K562 (cell line): ENCODE data around the gene GRAMD1B. TPM values are rescaled to one million over a fixed set of nuclear protein-coding genes. Genes with fewer than 3 reads are reported as not detected.

Source experiments
- ATAC-seq: fragments of 200-7000 bp; cut with Tn5 transposase; 3 replicates; pipeline ENCODE4 v1.9.1; 2020; ENCODE audit warnings: moderate library complexity
- BruUV-seq: library from RNA; stranded (reverse); fragments of 400-500 nt; replicated peaks from 2 replicates; lab custom pipeline; 2021; lab: Mats Ljungman, UMichigan
- CTCF ChIA-PET: fragments of 300-600 bp; formaldehyde crosslinking; extraction: SDS; loops from one replicate; lab custom pipeline; 2021; ENCODE audit warnings: low intra/inter-chr PET ratio; lab: Yijun Ruan, JAX
- POLR2A ChIA-PET: fragments of 300-600, 350-650 bp; sonication (Branson Sonifier 250); formaldehyde crosslinking; extraction: SDS; loops from one replicate; lab custom pipeline; 2021; ENCODE audit warnings: antibody characterized with exemption, inconsistent platforms; lab: Yijun Ruan, JAX
- DNase-seq, 4 experiments: peaks; one replicate each; pipeline versions ENCODE4 v3.0.0 to v3.0.0-alpha.2; 2011 to 2018; ENCODE audit warnings: low spot score in 3 of 4, mixed read lengths in 3 of 4; ENCODE audit errors: extremely low read depth in 1 of 4
- FAIRE-seq: peaks from 2 replicates; lab custom pipeline; 2011; peaks lifted over from hg19 to GRCh38; lab: Jason Lieb, UNC
- H2AFZ ChIP-seq: 2 replicates; pipeline ENCODE4 v1.6.0; 2011; ENCODE audit warnings: low read depth, low read length, control low read depth, inconsistent platforms
- H3K27ac ChIP-seq: fragments of 200-600 bp; 3 replicates; pipeline ENCODE4 v1.8.0; 2011; ENCODE audit warnings: low read depth, mild to moderate bottlenecking, control low read depth, inconsistent platforms, low read length, moderate library complexity, mixed read lengths; ENCODE audit errors: extremely low read depth
- H3K27me3 ChIP-seq, 2 experiments: fragments of 300-600 bp in 1 of 2; 2 replicates in 1 of 2; 3 replicates in 1 of 2; pipeline versions ENCODE4 v1.6.0 to v1.8.0; 2011; ENCODE audit warnings: inconsistent platforms in 2 of 2, low read length in 2 of 2, mild to moderate bottlenecking in 1 of 2, mixed read lengths in 1 of 2, moderate library complexity in 1 of 2; ENCODE audit not compliant: control insufficient read depth in 2 of 2, insufficient read depth in 2 of 2
- H3K36me3 ChIP-seq: fragments of 300-600 bp; 3 replicates; pipeline ENCODE4 v1.8.0; 2011; ENCODE audit warnings: mild to moderate bottlenecking, low read length, inconsistent platforms; ENCODE audit not compliant: control insufficient read depth, insufficient read depth
- H3K4me1 ChIP-seq, 2 experiments: fragments of 200-600 bp in 1 of 2; replicated peaks in 1 of 2; 2 replicates in 1 of 2; 3 replicates in 1 of 2; pipeline versions ENCODE4 v1.5.1 to v1.8.0; 2011; ENCODE audit warnings: inconsistent platforms in 2 of 2, low read length in 2 of 2, mild to moderate bottlenecking in 1 of 2, mixed read lengths in 1 of 2, moderate library complexity in 1 of 2; ENCODE audit not compliant: control insufficient read depth in 2 of 2, insufficient read depth in 2 of 2
- H3K4me2 ChIP-seq: 2 replicates; pipeline ENCODE4 v1.6.1; 2011; ENCODE audit warnings: low read length, control low read depth, inconsistent platforms, mixed read lengths; ENCODE audit not compliant: insufficient read depth
- H3K4me3 ChIP-seq: fragments of 200-600 bp; sonication (generic), shearing (Covaris generic); 2 replicates; pipeline ENCODE4 v1.5.1; 2016; ENCODE audit warnings: control low read depth, inconsistent platforms
- H3K79me2 ChIP-seq: fragments of 200-600 bp; 3 replicates; pipeline ENCODE4 v1.8.0; 2011; ENCODE audit warnings: low read length, inconsistent platforms; ENCODE audit not compliant: control insufficient read depth, insufficient read depth
- H3K9ac ChIP-seq, 2 experiments: 2 replicates each; pipeline versions ENCODE4 v1.6.0 to v1.6.1; 2011; ENCODE audit warnings: low read depth in 2 of 2, low read length in 2 of 2, control low read depth in 1 of 2, inconsistent platforms in 1 of 2, mild to moderate bottlenecking in 1 of 2, mixed read lengths in 1 of 2; ENCODE audit not compliant: insufficient read depth in 1 of 2
- H3K9me1 ChIP-seq: one replicate; pipeline ENCODE4 v1.6.0; 2011; ENCODE audit warnings: inconsistent platforms, mild to moderate bottlenecking, low read length, moderate library complexity; ENCODE audit not compliant: control insufficient read depth, insufficient read depth
- H3K9me3 ChIP-seq: replicated peaks from 2 replicates; pipeline ENCODE4 v1.5.1; 2011; ENCODE audit warnings: low read depth, low read length, inconsistent platforms; ENCODE audit not compliant: control insufficient read depth, insufficient read depth
- H4K20me1 ChIP-seq: replicated peaks from 2 replicates; pipeline ENCODE4 v1.6.1; 2011; ENCODE audit warnings: low read length, inconsistent platforms, mixed read lengths; ENCODE audit not compliant: control insufficient read depth, insufficient read depth
- ZFP30 ChIP-seq: fragments of 250-450 bp; sonication (Bioruptor Pico); IDR thresholded peaks from 2 replicates; pipeline ENCODE4 v1.8.0; 2022; ENCODE audit warnings: moderate library complexity, mild to moderate bottlenecking, inconsistent platforms, borderline replicate concordance
- WGBS: fragments of 100-300 bp; shearing (Covaris generic); methylation state at CpG from one replicate; pipeline ENCODE4 v1.1.6; 2016; ENCODE audit warnings: low coverage, mixed read lengths; ENCODE audit not compliant: insufficient coverage; ENCODE audit errors: missing lambda C conversion rate; 5-methylcytosine and 5-hydroxymethylcytosine counted together
- in situ Hi-C: fragments of 300-500 bp; cut with MboI; formaldehyde crosslinking; loops from 4 replicates; pipeline ENCODE4 v1.15.0; 2018; ENCODE audit warnings: inconsistent platforms, mixed read lengths
- intact Hi-C: fragments of 100-400 bp; cut with micrococcal nuclease; formaldehyde crosslinking; loops from 2 replicates; pipeline ENCODE4 v1.14.2; 2022
- polyA plus RNA-seq, 8 experiments: library from polyadenylated mRNA; depleted of rRNA in 4 of 8; stranded (reverse) in 5 of 8; unstranded in 3 of 8; fragments of >200 nt; fragmentation: Nextera tagmentation in 2 of 8; fragmentation: Illumina TruSeq in 1 of 8; extraction: Ambion mirVana in 2 of 8; extraction: Trizol in 1 of 8; gene quantifications; 2 replicates each; pipeline versions ENCODE4 v1.2.1 to v1.2.3, GENCODE V29; 2011 to 2014; ENCODE audit warnings: inconsistent platforms in 1 of 8, missing spikeins in 1 of 8
- total RNA-seq, 7 experiments: library from RNA; depleted of rRNA in 6 of 7; stranded (reverse); fragments of >200 nt in 6 of 7; fragmentation: Illumina TruSeq in 2 of 7; extraction: Trizol in 2 of 7; gene quantifications; 2 replicates each; pipeline versions ENCODE4 v1.2.1 to v1.2.3, GENCODE V29; 2011 to 2021; ENCODE audit warnings: low replicate concordance in 1 of 7
- TF ChIP-seq, protein P1 (sequence below): IDR thresholded peaks from 3 replicates; pipeline ENCODE4 v1.6.1; 2011; ENCODE audit warnings: borderline replicate concordance, mild to moderate bottlenecking; ENCODE audit not compliant: insufficient read length, insufficient read depth

Gene GRAMD1B
- total and polyA plus RNA-seq, 9 of the 15 experiments (the other 6 are each of a cell fraction or from before 2014, with no cell fraction given) = 0.31 TPM; not detected in 8

DNA sequence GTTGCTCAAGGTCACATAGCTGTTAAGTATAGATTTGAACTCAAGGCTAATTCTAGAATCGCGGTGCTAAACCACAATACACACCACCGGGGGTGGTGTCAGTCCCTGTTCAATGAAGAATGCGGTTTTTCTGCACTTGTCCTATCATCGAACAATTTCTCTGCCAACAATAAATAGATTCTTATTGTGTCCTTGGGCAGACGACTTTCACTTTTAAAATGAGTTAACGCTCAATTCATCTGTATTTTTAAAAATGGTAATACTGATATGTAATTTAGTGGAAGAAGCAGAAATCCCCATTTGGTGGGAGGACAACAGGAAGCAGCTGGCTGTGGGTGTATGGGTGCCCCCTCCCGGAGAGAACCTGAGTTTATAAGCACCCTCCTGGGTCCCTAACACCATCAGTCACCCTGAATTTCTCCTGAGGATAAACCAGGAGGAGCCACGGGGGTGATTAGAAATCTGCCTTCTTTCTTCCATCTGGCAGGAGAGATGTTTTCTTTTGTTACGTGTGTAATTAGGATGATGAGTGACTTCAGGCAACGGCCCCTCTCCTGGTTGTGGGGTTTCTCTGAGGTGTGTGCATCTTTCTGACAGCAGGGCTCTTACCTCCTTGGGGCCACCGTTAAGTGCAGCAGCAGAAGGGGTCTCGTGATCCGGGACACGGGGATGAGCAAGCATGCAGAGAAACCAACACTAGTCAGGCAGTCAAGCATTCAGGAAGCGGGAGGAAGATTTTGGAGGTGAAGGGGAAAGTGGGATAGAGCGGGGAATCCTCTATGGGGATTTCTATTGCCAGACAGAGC is 87.7 kb downstream of the GRAMD1B start:
- H3K9ac ChIP-seq = no peak overlapping the region
- H3K27ac ChIP-seq = no peak overlapping the region
- BruUV-seq = no TSS peak
- no peaks in the 10 kb centered on the region for H3K79me2 ChIP-seq
- no peak overlapping the region for H3K4me3 ChIP-seq
- FAIRE-seq (no peak), DNase-seq (no peak), ATAC-seq (no peak)
- H2AFZ ChIP-seq = no peak overlapping the region
- H3K4me2 ChIP-seq = no peak overlapping the region
- 3% methylated on average over 17 of the region's 17 CpGs for WGBS
- ChIA-PET POLR2A (no interaction called here), CTCF (no interaction called here)
- no peaks in the 10 kb centered on the region for H3K36me3 ChIP-seq
- no peak for TF ChIP-seq ZFP30 (CRISPR knock-in tag)
- TF ChIP-seq, protein P1, sequence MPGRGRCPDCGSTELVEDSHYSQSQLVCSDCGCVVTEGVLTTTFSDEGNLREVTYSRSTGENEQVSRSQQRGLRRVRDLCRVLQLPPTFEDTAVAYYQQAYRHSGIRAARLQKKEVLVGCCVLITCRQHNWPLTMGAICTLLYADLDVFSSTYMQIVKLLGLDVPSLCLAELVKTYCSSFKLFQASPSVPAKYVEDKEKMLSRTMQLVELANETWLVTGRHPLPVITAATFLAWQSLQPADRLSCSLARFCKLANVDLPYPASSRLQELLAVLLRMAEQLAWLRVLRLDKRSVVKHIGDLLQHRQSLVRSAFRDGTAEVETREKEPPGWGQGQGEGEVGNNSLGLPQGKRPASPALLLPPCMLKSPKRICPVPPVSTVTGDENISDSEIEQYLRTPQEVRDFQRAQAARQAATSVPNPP = no peak
- H3K27me3 ChIP-seq = peaks cover 0 to 6% of the 10 kb centered on the region in 2 experiments; a peak in 2 of 5 replicates
- in situ Hi-C loops (no loop called here), intact Hi-C loops (no loop called here)
- H3K9me3 ChIP-seq = no peaks in the 10 kb centered on the region
- no peaks in the 10 kb centered on the region for H4K20me1 ChIP-seq
- H3K9me1 ChIP-seq = no peaks in the 10 kb centered on the region
- H3K4me1 ChIP-seq = no peaks in the 10 kb centered on the region
